H1 (cell line): ENCODE results near the gene DHDH. TPM values are rescaled to one million over a fixed set of nuclear protein-coding genes. Genes with fewer than 3 reads are reported as not detected.

ENCODE experiments used
- CTCF ChIA-PET: fragments of 300-600 bp; sonication (Branson Sonifier 250); formaldehyde crosslinking; loops from one replicate; lab custom pipeline; 2021; ENCODE audit not compliant: partially characterized antibody; lab: Charles Lee
- POLR2A ChIA-PET: fragments of 300-600 bp; sonication (Branson Sonifier 250); formaldehyde crosslinking; loops from one replicate; lab custom pipeline; 2021; ENCODE audit warnings: inconsistent platforms; ENCODE audit not compliant: partially characterized antibody; lab: Charles Lee
- DNase-seq, 2 experiments: peaks; one replicate each; pipeline versions ENCODE4 v3.0.0 to v3.0.0-alpha.2; 2010 to 2022; ENCODE audit warnings: low spot score in 2 of 2, low read depth in 1 of 2, mixed read lengths in 1 of 2
- FAIRE-seq: peaks from 2 replicates; lab custom pipeline; 2011; peaks lifted over from hg19 to GRCh38; lab: Jason Lieb, UNC
- H2AFZ ChIP-seq: 2 replicates; pipeline ENCODE4 v1.8.1; 2012; ENCODE audit warnings: low read length, inconsistent platforms
- H2AK5ac ChIP-seq: 2 replicates; pipeline ENCODE4 v1.6.1; 2013; ENCODE audit warnings: low read depth, low read length
- H2BK120ac ChIP-seq: replicated peaks from 2 replicates; pipeline ENCODE3; 2013; ENCODE audit warnings: low read depth, low read length, inconsistent platforms
- H2BK12ac ChIP-seq: 2 replicates; pipeline ENCODE4 v1.6.1; 2013; ENCODE audit warnings: low read depth, low read length
- H2BK15ac ChIP-seq: 2 replicates; pipeline ENCODE4 v1.6.1; 2013; ENCODE audit warnings: low read length
- H2BK20ac ChIP-seq: 2 replicates; pipeline ENCODE4 v1.6.1; 2013; ENCODE audit warnings: low read length
- H2BK5ac ChIP-seq: 2 replicates; pipeline ENCODE4 v1.6.1; 2013; ENCODE audit warnings: low read depth, low read length
- H3K14ac ChIP-seq: 2 replicates; pipeline ENCODE4 v1.6.1; 2013; ENCODE audit warnings: inconsistent platforms; ENCODE audit not compliant: insufficient read length
- H3K18ac ChIP-seq: 2 replicates; pipeline ENCODE4 v1.6.1; 2013; ENCODE audit warnings: low read length; ENCODE audit errors: extremely low read depth
- H3K23ac ChIP-seq: 2 replicates; pipeline ENCODE4 v1.6.1; 2013; ENCODE audit warnings: inconsistent platforms; ENCODE audit not compliant: insufficient read length
- H3K23me2 ChIP-seq: 2 replicates; pipeline ENCODE4 v1.6.1; 2013; ENCODE audit warnings: low read depth, low read length
- H3K27ac ChIP-seq: 2 replicates; pipeline ENCODE4 v1.6.1; 2011; ENCODE audit warnings: low read depth, low read length, inconsistent platforms
- H3K27me3 ChIP-seq, 4 experiments: replicated peaks in 1 of 4; 1 replicate in 1 of 4; 2 replicates in 3 of 4; pipeline versions ENCODE4 v1.6.1 to v1.8.1; 2011 to 2013; ENCODE audit warnings: low read length in 3 of 4, mild to moderate bottlenecking in 3 of 4, inconsistent platforms in 2 of 4, mixed read lengths in 2 of 4, moderate library complexity in 1 of 4; ENCODE audit not compliant: control insufficient read depth in 3 of 4, insufficient read depth in 3 of 4; ENCODE audit errors: extremely low read depth in 1 of 4
- H3K36me3 ChIP-seq, 4 experiments: 2 replicates each; pipeline versions ENCODE4 v1.6.1 to v1.8.1; 2011 to 2013; ENCODE audit warnings: mild to moderate bottlenecking in 4 of 4, low read length in 3 of 4, moderate library complexity in 2 of 4, control low read depth in 1 of 4, inconsistent platforms in 1 of 4; ENCODE audit not compliant: insufficient read depth in 4 of 4, control insufficient read depth in 2 of 4
- H3K4ac ChIP-seq: replicated peaks from 2 replicates; pipeline ENCODE3; 2013; ENCODE audit warnings: low read length, low read depth, mixed read lengths, inconsistent platforms; ENCODE audit not compliant: insufficient read length
- H3K4me1 ChIP-seq, 4 experiments: replicated peaks in 1 of 4; 1 replicate in 1 of 4; 2 replicates in 3 of 4; pipeline versions ENCODE4 v1.6.1 to v1.8.1; 2011 to 2013; ENCODE audit warnings: low read length in 3 of 4, inconsistent platforms in 2 of 4, mixed read lengths in 1 of 4; ENCODE audit not compliant: insufficient read depth in 4 of 4, control insufficient read depth in 3 of 4
- H3K4me2 ChIP-seq, 2 experiments: 2 replicates each; pipeline versions ENCODE4 v1.6.1 to v1.8.1; 2011 to 2013; ENCODE audit warnings: low read depth in 2 of 2, low read length in 2 of 2, control low read depth in 1 of 2, inconsistent platforms in 1 of 2, mild to moderate bottlenecking in 1 of 2; ENCODE audit not compliant: insufficient read depth in 1 of 2
- H3K4me3 ChIP-seq, 4 experiments: fragments of 200-600, 300-600 bp in 1 of 4; sonication (generic), shearing (Covaris generic), sonication (Bioruptor Twin) in 1 of 4; 2 replicates each; pipeline versions ENCODE4 v1.5.1 to v1.8.1; 2011 to 2016; ENCODE audit warnings: low read length in 4 of 4, low read depth in 3 of 4, control low read depth in 2 of 4, inconsistent platforms in 2 of 4, mild to moderate bottlenecking in 2 of 4, mixed read lengths in 1 of 4, moderate library complexity in 1 of 4; ENCODE audit not compliant: insufficient read depth in 2 of 4; ENCODE audit errors: extremely low read depth in 1 of 4
- H3K56ac ChIP-seq: replicated peaks from 2 replicates; pipeline ENCODE3; 2013; ENCODE audit warnings: low read depth, mild to moderate bottlenecking, mixed read lengths, low read length, inconsistent platforms; ENCODE audit not compliant: insufficient read length
- H3K79me1 ChIP-seq: 2 replicates; pipeline ENCODE4 v1.6.1; 2013; ENCODE audit warnings: low read depth, low read length, control low read depth
- H3K79me2 ChIP-seq, 2 experiments: 2 replicates each; pipeline versions ENCODE4 v1.6.1 to v1.8.1; 2012 to 2013; ENCODE audit warnings: low read length in 2 of 2, mild to moderate bottlenecking in 2 of 2, inconsistent platforms in 1 of 2; ENCODE audit not compliant: insufficient read depth in 2 of 2, control insufficient read depth in 1 of 2
- H3K9ac ChIP-seq, 4 experiments: replicated peaks in 1 of 4; 1 replicate in 1 of 4; 2 replicates in 3 of 4; pipeline versions ENCODE4 v1.6.1 to v1.8.1; 2011 to 2013; ENCODE audit warnings: low read depth in 3 of 4, low read length in 3 of 4, control low read depth in 2 of 4, mild to moderate bottlenecking in 2 of 4, moderate library complexity in 2 of 4, inconsistent platforms in 1 of 4; ENCODE audit errors: extremely low read depth in 1 of 4
- H3K9me3 ChIP-seq, 2 experiments: 2 replicates each; pipeline versions ENCODE4 v1.6.1 to v1.8.1; 2012 to 2013; ENCODE audit warnings: mild to moderate bottlenecking in 2 of 2, moderate library complexity in 2 of 2, control low read depth in 1 of 2, inconsistent platforms in 1 of 2, low read depth in 1 of 2, low read length in 1 of 2, mixed read lengths in 1 of 2; ENCODE audit not compliant: insufficient read depth in 2 of 2
- H4K20me1 ChIP-seq, 2 experiments: replicated peaks in 1 of 2; 2 replicates each; pipeline versions ENCODE3 to v1.8.1; 2011 to 2013; ENCODE audit warnings: inconsistent platforms in 2 of 2, low read length in 2 of 2, mild to moderate bottlenecking in 1 of 2; ENCODE audit not compliant: insufficient read depth in 2 of 2, control insufficient read depth in 1 of 2
- H4K5ac ChIP-seq: 2 replicates; pipeline ENCODE4 v1.6.1; 2013; ENCODE audit warnings: low read length, low read depth, mixed read lengths, inconsistent platforms; ENCODE audit not compliant: insufficient read length
- H4K8ac ChIP-seq: 2 replicates; pipeline ENCODE4 v1.8.0; 2013; ENCODE audit warnings: mild to moderate bottlenecking, moderate library complexity, low read length, inconsistent platforms; ENCODE audit not compliant: insufficient read depth; ENCODE audit errors: extremely low read depth
- H4K91ac ChIP-seq: replicated peaks from 2 replicates; pipeline ENCODE3; 2013; ENCODE audit warnings: low read length, mixed read lengths, inconsistent platforms; ENCODE audit not compliant: insufficient read length
- ASH2L ChIP-seq: fragments of 200-600, 300-600 bp; sonication (generic); IDR thresholded peaks from one replicate; pipeline ENCODE4 v1.7.1; 2017; ENCODE audit warnings: low read length
- CBX5 ChIP-seq: fragments of 300-800, 300-1000 bp; sonication (generic); IDR thresholded peaks from 2 replicates; pipeline ENCODE4 v1.7.1; 2016; ENCODE audit warnings: antibody characterized with exemption, low read length, low read depth
- CHD1 ChIP-seq: IDR thresholded peaks from 2 replicates; pipeline ENCODE4 v1.6.1; 2012; ENCODE audit warnings: low read depth, low read length, improper control_type of control experiment
- CTBP2 ChIP-seq: IDR thresholded peaks from 2 replicates; pipeline ENCODE4 v1.7.0; 2011; ENCODE audit warnings: borderline replicate concordance, mild to moderate bottlenecking, moderate library complexity, mixed read lengths, low read length; ENCODE audit not compliant: insufficient read depth, insufficient read length
- EGR1 ChIP-seq: IDR thresholded peaks from 2 replicates; pipeline ENCODE4 v1.6.1; 2011; ENCODE audit warnings: low read depth, low read length, borderline replicate concordance
- FOSL1 ChIP-seq: IDR thresholded peaks from 2 replicates; pipeline ENCODE4 v1.6.1; 2011; ENCODE audit warnings: mild to moderate bottlenecking, low read depth, low read length, moderate library complexity; ENCODE audit not compliant: insufficient read depth
- KDM4A ChIP-seq: IDR thresholded peaks from one replicate; pipeline ENCODE4 v1.7.1; 2012; ENCODE audit warnings: low read depth, mild to moderate bottlenecking, moderate library complexity, low read length, inconsistent platforms; ENCODE audit not compliant: severe bottlenecking
- NRF1 ChIP-seq: IDR thresholded peaks from 2 replicates; pipeline ENCODE4 v1.6.1; 2011; ENCODE audit warnings: mild to moderate bottlenecking, low read depth, low read length, improper control_type of control experiment
- RBBP5 ChIP-seq: IDR thresholded peaks from 2 replicates; pipeline ENCODE4 v1.7.1; 2012; ENCODE audit warnings: low read depth, mild to moderate bottlenecking, inconsistent platforms, low read length, moderate library complexity, borderline replicate concordance
- RFX5 ChIP-seq: IDR thresholded peaks from 2 replicates; pipeline ENCODE4 v1.6.1; 2011; ENCODE audit warnings: low read depth, low read length, improper control_type of control experiment, borderline replicate concordance
- RXRA ChIP-seq: IDR thresholded peaks from 2 replicates; pipeline ENCODE4 v1.6.1; 2011; ENCODE audit warnings: low read depth, mild to moderate bottlenecking, low read length, moderate library complexity; ENCODE audit not compliant: insufficient read depth
- TAF7 ChIP-seq: optimal IDR thresholded peaks from 2 replicates; pipeline ENCODE3; 2011; ENCODE audit warnings: low read depth, mild to moderate bottlenecking, inconsistent platforms, low read length, moderate library complexity, borderline replicate concordance
- TBP ChIP-seq: IDR thresholded peaks from 2 replicates; pipeline ENCODE4 v1.6.1; 2011; ENCODE audit warnings: low read depth, low read length, improper control_type of control experiment
- WGBS, 2 experiments: shearing (Covaris generic) in 1 of 2; methylation state at CpG; one replicate each; pipeline versions ENCODE4 v1.1.6 to v1.1.7; 2013 to 2015; ENCODE audit warnings: low lambda C conversion rate in 2 of 2, mixed read lengths in 2 of 2, inconsistent platforms in 1 of 2, low coverage in 1 of 2, missing lambda C conversion rate in 1 of 2; ENCODE audit not compliant: insufficient replicate concordance in 2 of 2, insufficient coverage in 1 of 2, insufficient read length in 1 of 2; ENCODE audit errors: extremely low coverage in 1 of 2, missing lambda C conversion rate in 1 of 2; 5-methylcytosine and 5-hydroxymethylcytosine counted together
- polyA plus RNA-seq, 7 experiments: library from polyadenylated mRNA; depleted of rRNA in 3 of 7; stranded (reverse) in 5 of 7; unstranded in 2 of 7; fragments of >200 nt in 5 of 7; fragments of 200-250 nt in 2 of 7; gene quantifications; 1 replicate in 5 of 7; 2 replicates in 1 of 7; 4 replicates in 1 of 7; pipeline versions ENCODE4 v1.2.1 to v1.2.3, GENCODE V29; 2011 to 2013; ENCODE audit warnings: missing spikeins in 2 of 7, mixed read lengths in 2 of 7
- total RNA-seq: library from RNA; stranded (reverse); fragmentation: NEBNext Ultra II Directional; extraction: Animal tissue kit (Norgen Biotek cat#: 25700); gene quantifications from 2 replicates; pipeline ENCODE4 v1.2.1, GENCODE V29; 2021

DHDH gene
- total and polyA plus RNA-seq, 2 of the 8 experiments (the other 6 are each of a cell fraction or from before 2014, with no cell fraction given), result 2.2 to 2.8 TPM

- Histone ChIP-seq H2BK5ac (no peak overlapping the region), H2AFZ (no peak overlapping the region), H3K9ac (no peak overlapping the region), H4K91ac (no peak overlapping the region), H3K23me2 (no peaks in the 10 kb centered on the region), H2BK120ac (no peak overlapping the region), H3K4me1 (0 out of 7 replicates have a peak, but pooled peaks cover 0 to 2% (median 0%) of the 10 kb centered on the region in 4 experiments), H3K4ac (no peak overlapping the region), H2BK20ac (no peak overlapping the region), H2BK15ac (no peak overlapping the region), H2BK12ac (no peak overlapping the region), H4K5ac (no peak overlapping the region)
- WGBS, 2 experiments, result 90% methylated on average over 3 of the region's 3 CpGs; no CpG with 5 or more reads in 1 of the 2 experiments
- CTCF ChIA-PET, result interaction anchor here (1.1 kb wide), 1 partner anchor 20 kb away, joined by 4 read pairs; no protein-coding TSS in a partner anchor
- FAIRE-seq, result no peak
- TF ChIP-seq CTBP2 (no peak), RFX5 (no peak), FOSL1 (no peak), NRF1 (no peak), ASH2L (no peak), KDM4A (no peak), CHD1 (no peak), TBP (no peak), EGR1 (no peak), TAF7 (no peak), RBBP5 (no peak), CBX5 (no peak), RXRA (no peak)
- TF ChIP-seq, all 59 proteins: peak for 0
- Histone ChIP-seq H3K4me2 (no peak overlapping the region), H3K56ac (no peak overlapping the region), H2AK5ac (no peak overlapping the region), H3K23ac (no peak overlapping the region), H3K14ac (no peak overlapping the region), H3K18ac (no peak overlapping the region), H4K8ac (no peak overlapping the region; the same call in 1 of the 2 replicates), H3K79me1 (no peaks in the 10 kb centered on the region), H3K9me3 (no peaks in the 10 kb centered on the region), H3K4me3 (no peak overlapping the region), H4K20me1 (peaks cover 0 to under 1% of the 10 kb centered on the region in 2 experiments), H3K27me3 (no peaks in the 10 kb centered on the region; a peak in 1 of 7 replicates), H3K79me2 (no peaks in the 10 kb centered on the region), H3K36me3 (no peaks in the 10 kb centered on the region), H3K27ac (no peak overlapping the region)
- POLR2A ChIA-PET, result interaction anchor here (0.9 to 1.7 kb wide), 3 partner anchors 18 to 87 kb away, joined by 3 to 4 read pairs (median 3); partner anchors contain the start of gene PPP1R15A
- DNase-seq, result no peak
Measured at GRCh38 chr19:48947258-48947542, 13.7 kb downstream of the DHDH start.
